Measurements from ENCODE around the gene ELAVL4. TPM values are rescaled to one million over a fixed set of nuclear protein-coding genes. Genes with fewer than 3 reads are reported as not detected.

ELAVL4 gene
- total and polyA plus RNA-seq, 9 of the 15 experiments (the other 6 are each of a cell fraction or from before 2014, with no cell fraction given), result not detected

- no peak for TF ChIP-seq PRDM10 (IDR thresholded peaks at IDR 0.05; ENCODE audit: partially characterized antibody)
- TF ChIP-seq BDP1 (IDR thresholded peaks at IDR 0.05; ENCODE audit: insufficient read depth, insufficient read length), result no peak
- TF ChIP-seq RB1 (IDR thresholded peaks at IDR 0.05; ENCODE audit: low read depth), result no peak
- TF ChIP-seq CXXC5 (CRISPR knock-in tag; IDR thresholded peaks at IDR 0.05), result no peak
- TF ChIP-seq NR1H2 (CRISPR knock-in tag; IDR thresholded peaks at IDR 0.05), result no peak
- TF ChIP-seq ZKSCAN3 (CRISPR knock-in tag; IDR thresholded peaks at IDR 0.05), result no peak
Measured at GRCh38 chr1:50106095-50106761, 2.5 kb upstream of the ELAVL4 start (continued).

GRCh38 chr1:50109116-50109515 lies 396 bp downstream of the ELAVL4 start:
- H3K9ac ChIP-seq (ENCODE audit: insufficient read depth in 1 of 2, low read depth in 2 of 2, low read length in 2 of 2), result no peak overlapping the region
- ChIA-PET POLR2A (interaction anchor here (0.7 kb wide), 1 partner anchor 26 kb away, joined by 4 read pairs; no protein-coding TSS in a partner anchor), CTCF (ENCODE audit: low intra/inter-chr PET ratio) (no interaction called here)
- no peaks in the 10 kb centered on the region for H3K36me3 ChIP-seq (ENCODE audit: control insufficient read depth, insufficient read depth, low read length)
- H3K27ac ChIP-seq (ENCODE audit: extremely low read depth, low read depth, low read length), result no peak overlapping the region
- no peaks in the 10 kb centered on the region for H3K79me2 ChIP-seq (ENCODE audit: control insufficient read depth, insufficient read depth, low read length)
- DNase-seq (ENCODE audit: extremely low read depth in 1 of 4, low spot score in 3 of 4), result no peak
- no peaks in the 10 kb centered on the region for H3K27me3 ChIP-seq (ENCODE audit: control insufficient read depth in 2 of 2, insufficient read depth in 2 of 2, low read length in 2 of 2)
- no peaks in the 10 kb centered on the region for H3K9me1 ChIP-seq (ENCODE audit: control insufficient read depth, insufficient read depth, low read length)
- no peaks in the 10 kb centered on the region for H3K4me1 ChIP-seq (replicated peaks in 1 of 2; ENCODE audit: control insufficient read depth in 2 of 2, insufficient read depth in 2 of 2, low read length in 2 of 2)
- no peaks in the 10 kb centered on the region for H3K9me3 ChIP-seq (replicated peaks; ENCODE audit: control insufficient read depth, insufficient read depth, low read depth, low read length)
- 0% methylated on average over 4 of the region's 4 CpGs for WGBS (ENCODE audit: insufficient coverage, low coverage, missing lambda C conversion rate)
- in situ Hi-C loops (cut with MboI), result no loop called here
- H4K20me1 ChIP-seq (replicated peaks; ENCODE audit: control insufficient read depth, insufficient read depth, low read length), result no peaks in the 10 kb centered on the region
- H2AFZ ChIP-seq (ENCODE audit: low read depth, low read length), result no peak overlapping the region
- H3K4me2 ChIP-seq (ENCODE audit: insufficient read depth, low read length), result no peak overlapping the region
- no TSS peak for BruUV-seq (replicated peaks)
- ATAC-seq, result no peak
- FAIRE-seq, result no peak
- intact Hi-C loops (cut with micrococcal nuclease), result no loop called here
- H3K4me3 ChIP-seq, result no peak overlapping the region
- no peak for TF ChIP-seq SREBF2 (CRISPR knock-in tag; IDR thresholded peaks at IDR 0.05)
